Measurements from ENCODE around the gene DPH1.
"Not testable (repeated sequence)": the region's sequence is repeated elsewhere in the genome, so short reads cannot be mapped to it uniquely, and the experiment has no call there.

DPH1 gene

DNA sequence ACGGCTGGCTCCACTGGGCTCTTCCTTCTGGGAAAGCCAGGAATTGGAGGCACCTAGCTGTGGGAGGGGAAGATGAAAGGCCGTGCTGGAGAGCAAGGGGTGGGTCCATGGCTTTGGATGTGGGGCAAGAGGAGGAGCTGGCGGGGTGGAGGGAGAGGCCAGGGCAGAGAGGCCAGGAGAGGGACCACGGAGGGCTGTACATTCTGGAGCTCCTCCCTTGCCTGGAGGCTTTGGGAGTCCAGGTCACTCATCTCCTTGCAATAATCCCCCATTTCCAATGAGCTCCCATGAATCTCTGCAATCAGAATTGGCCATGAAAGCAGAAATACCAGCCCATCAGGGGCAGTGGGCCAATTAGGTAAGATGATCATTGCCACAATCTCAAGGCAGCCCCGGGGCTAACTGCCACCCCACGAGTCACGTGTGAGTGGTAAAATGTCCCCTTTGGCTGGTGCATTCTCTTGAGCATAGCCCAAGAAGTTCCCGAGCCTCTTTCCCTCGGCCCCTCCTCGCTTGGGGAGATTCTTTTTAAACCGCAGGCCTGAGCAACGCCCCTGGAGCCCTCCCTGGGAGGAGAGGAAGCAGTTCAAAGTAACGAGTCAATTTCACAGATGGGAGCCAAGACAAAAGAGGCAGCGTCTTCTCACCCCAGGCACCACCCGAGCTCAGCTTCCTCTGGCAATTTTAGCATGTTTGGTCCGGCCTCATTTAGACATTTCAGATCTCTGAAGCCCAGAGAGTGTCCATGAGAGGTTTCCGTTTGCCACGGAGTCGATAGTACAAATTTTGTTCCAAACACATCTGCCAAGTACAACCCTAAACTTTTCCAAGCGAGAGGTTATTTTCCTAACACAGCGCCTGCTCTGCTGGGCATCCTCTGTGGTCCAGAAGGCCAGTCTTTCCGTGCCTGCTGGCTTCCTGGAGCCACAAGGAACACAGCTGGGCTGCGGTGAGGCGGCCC lies 18.3 kb upstream of the DPH1 start:
- no peak for DNase-seq (ENCODE audit: insufficient read length)
- TF ChIP-seq POLR2AphosphoS5 (IDR thresholded peaks at IDR 0.05; ENCODE audit: low read depth, low read length) (no peak), TAF1 (IDR thresholded peaks at IDR 0.05; ENCODE audit: borderline replicate concordance, low read depth, low read length) (no peak), POLR2A (IDR thresholded peaks at IDR 0.05; ENCODE audit: low read depth, low read length) (no peak)
- no peak for FAIRE-seq

DNA sequence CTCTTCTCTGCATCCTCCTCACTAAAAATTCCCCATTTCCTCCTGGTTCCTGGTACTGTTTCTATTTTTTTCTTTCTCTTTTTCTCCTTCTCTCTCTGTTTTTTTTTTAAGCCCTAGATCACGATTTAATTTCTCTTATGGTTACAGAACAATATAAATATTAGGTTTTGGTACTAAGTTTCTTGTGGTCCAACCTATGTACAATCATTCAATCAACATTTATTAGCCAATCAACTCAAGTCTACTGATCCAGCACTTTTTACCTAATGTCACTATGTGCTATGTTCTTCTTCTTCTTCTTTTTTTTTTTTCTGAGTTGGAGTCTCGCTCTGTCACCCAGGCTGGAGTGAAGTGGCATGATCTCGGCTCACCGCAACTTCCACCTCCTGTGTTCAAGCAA lies 17.5 kb upstream of the DPH1 start:
- FAIRE-seq, result no peak
- TF ChIP-seq POLR2AphosphoS5 (IDR thresholded peaks at IDR 0.05; ENCODE audit: low read depth, low read length), result no peak
- TF ChIP-seq POLR2A (IDR thresholded peaks at IDR 0.05; ENCODE audit: low read depth, low read length), result no peak
- TF ChIP-seq TAF1 (IDR thresholded peaks at IDR 0.05; ENCODE audit: borderline replicate concordance, low read depth, low read length), result no peak

DNA sequence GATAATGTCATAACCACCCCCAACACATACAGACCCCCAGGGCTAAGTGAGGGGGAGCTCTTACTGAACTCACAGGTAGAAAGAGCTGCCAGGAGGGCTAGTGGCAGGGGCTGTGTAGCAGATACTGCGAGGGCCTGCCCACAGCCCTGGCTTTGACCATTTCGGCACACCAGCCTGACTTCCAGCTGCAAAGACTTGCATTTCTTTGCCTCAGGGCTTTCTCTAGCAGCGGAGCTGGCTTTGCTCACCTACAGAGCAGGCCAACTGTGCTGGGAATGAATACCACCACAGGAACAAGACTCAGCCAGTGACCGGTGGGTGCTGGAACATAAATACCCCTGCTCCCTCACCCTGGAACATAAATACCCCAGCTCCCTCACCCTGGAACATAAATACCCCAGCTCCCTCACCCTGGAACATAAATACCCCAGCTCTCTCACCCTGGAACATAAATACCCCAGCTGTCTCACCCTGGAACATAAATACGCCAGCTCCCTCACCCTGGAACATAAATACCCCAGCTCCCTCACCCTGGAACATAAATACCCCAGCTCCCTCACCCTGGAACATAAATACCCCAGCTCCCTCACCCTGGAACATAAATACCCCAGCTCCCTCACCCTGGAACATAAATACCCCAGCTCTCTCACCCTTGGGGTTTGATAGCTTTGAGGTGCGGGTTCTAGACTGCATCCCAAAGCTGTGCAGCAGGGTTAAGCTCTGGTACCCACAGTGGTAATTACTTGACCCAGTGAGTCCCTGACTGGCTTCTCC lies 16.5 kb upstream of the DPH1 start:
- FAIRE-seq; DNase-seq (ENCODE audit: insufficient read length): not testable (repeated sequence)

More for the DNA sequence above, 17.5 kb upstream of the DPH1 start:
- no peak for DNase-seq (ENCODE audit: insufficient read length)

DNA sequence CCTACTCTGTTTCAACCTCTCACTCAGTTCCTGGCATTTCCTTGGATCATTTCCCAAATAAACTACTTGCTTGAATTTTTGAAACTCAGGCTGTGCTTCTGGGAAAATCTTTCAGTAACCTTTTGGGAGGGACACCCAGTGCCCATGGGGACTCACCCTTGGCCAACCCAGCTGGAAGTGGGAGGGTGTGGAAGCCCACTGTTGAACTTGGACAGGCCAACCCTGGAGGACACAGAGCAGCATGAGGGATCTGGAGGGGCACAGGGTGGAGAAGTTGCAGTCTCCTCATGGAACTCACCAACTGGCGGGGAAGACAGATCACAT lies 16.0 kb upstream of the DPH1 start:
- FAIRE-seq (no peak), DNase-seq (ENCODE audit: insufficient read length) (no peak)
- TF ChIP-seq POLR2A (IDR thresholded peaks at IDR 0.05; ENCODE audit: low read depth, low read length) (no peak), TAF1 (IDR thresholded peaks at IDR 0.05; ENCODE audit: borderline replicate concordance, low read depth, low read length) (no peak)

DNA sequence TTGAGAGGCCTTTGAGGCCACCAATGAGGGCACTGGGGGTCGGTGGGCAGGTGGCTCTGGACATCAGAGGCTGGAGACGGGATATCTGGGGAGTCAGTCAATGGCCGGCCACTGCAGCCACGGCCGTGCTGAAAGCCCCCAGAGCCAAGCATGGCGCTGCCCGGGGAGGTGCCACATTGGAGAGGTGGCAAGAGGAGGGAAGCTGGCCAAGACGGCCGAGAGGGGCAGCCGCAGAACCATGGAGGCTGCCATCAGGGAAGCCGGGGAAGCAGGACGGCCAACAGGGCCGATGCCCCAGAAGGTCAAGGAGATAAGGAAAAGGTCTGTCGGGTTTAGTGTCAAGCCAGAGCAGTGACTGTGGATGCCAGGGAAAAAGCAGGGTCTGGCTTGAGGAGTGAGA lies 14.6 kb upstream of the DPH1 start:
- FAIRE-seq, result no peak
- TF ChIP-seq TAF1 (IDR thresholded peaks at IDR 0.05; ENCODE audit: borderline replicate concordance, low read depth, low read length), result no peak
- no peak for TF ChIP-seq POLR2A (IDR thresholded peaks at IDR 0.05; ENCODE audit: low read depth, low read length)
- no peak for TF ChIP-seq POLR2AphosphoS5 (IDR thresholded peaks at IDR 0.05; ENCODE audit: low read depth, low read length)
- no peak for DNase-seq (ENCODE audit: insufficient read length)

DNA sequence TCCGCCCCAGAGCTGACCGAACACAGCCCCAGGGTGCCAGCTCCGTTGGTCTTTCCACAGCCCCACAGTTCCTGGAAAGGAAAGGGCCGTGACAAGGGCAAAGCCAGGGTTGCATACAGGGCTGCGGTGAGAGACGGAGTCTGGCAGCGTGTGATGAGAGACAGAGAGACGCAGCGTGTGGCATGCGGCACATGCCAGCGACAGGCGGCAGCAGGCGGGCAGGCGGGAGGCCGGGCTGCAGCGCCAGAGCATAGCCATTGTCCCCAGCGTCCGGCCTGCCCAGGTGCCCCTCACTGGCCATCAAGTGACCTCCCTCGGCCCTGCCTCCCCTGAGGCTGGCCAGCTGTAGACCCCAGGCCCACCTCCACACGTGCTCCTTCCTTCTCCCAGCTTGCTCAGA lies 13.5 kb upstream of the DPH1 start:
- DNase-seq (ENCODE audit: insufficient read length) (no peak), FAIRE-seq (no peak)

DNA sequence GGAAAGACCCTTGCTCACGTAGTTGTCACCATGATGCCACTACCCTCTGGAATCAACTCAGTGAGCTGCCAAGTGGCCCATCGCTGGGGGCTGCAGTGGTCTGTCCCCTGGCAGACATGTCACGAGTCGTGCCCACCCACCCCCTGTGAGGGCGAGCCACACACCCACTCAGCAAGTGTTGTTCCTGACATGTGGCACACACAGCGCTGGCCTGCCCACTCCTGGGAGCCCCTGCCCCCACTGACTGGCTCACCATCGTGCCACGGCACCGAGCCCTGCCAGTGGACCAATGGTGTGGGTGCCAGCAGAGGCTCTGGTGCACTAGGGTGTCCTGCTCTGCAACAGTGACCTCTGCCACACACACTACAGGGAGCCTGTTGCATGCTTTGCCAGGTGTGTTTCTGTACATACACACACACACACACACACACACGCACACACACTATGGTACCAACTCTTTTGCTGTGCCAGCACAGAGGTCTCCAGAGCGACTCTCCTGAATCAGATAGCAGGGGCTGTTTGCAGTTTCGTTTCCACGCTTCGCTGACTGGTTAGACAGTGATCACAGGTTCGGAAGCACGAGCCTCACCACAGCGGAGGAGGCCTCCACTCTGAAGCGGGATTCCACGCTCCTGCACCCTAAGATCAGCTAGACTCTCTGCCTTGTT lies 12.5 kb upstream of the DPH1 start:
- DNase-seq (ENCODE audit: insufficient read length) (no peak), FAIRE-seq (no peak)
- no peak for TF ChIP-seq POLR2A (IDR thresholded peaks at IDR 0.05; ENCODE audit: low read depth, low read length)
- no peak for TF ChIP-seq POLR2AphosphoS5 (IDR thresholded peaks at IDR 0.05; ENCODE audit: low read depth, low read length)
- no peak for TF ChIP-seq TAF1 (IDR thresholded peaks at IDR 0.05; ENCODE audit: borderline replicate concordance, low read depth, low read length)

More for the DNA sequence above, 13.5 kb upstream of the DPH1 start:
- TF ChIP-seq TAF1 (IDR thresholded peaks at IDR 0.05; ENCODE audit: borderline replicate concordance, low read depth, low read length), result no peak
- no peak for TF ChIP-seq POLR2AphosphoS5 (IDR thresholded peaks at IDR 0.05; ENCODE audit: low read depth, low read length)
- no peak for TF ChIP-seq POLR2A (IDR thresholded peaks at IDR 0.05; ENCODE audit: low read depth, low read length)

DNA sequence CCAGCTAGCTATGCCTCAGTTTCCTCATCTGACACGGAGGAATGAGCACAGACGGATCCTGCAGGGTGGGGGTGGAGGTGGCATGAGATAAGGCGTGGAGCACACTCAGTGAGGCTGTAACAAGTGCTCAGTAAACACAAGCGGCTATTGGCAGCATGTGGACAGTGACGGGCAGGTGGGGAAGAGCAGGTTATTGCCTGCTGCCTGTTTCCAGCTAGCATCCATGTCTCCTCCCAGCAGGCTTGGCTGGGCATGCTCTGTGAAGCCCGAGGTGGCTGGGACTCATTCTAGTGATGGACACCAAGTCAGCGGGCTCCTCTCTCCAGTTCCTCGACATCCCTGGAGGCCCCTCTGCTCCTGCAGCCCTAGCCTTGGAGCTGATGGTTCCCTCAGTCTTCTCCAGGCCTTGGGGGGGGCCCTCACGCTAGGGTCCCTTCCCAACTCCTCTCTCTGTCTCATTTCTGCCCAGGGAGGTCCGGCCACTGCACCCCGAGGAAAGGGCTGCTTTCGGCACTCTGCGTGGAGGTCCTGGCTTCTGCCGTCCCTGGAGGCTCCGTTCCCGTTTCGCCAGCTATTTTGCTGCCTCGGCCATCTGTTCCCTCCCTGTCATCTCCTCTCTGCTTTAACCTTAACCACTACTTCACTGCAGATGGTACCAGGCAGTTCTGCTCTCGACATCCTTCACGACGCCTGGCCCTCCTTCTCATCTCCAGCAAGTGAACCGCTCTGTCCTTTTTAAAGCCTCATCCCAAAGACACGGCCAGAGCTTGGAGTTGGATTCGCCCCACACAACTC lies 11.0 kb upstream of the DPH1 start:
- no peak for DNase-seq (ENCODE audit: insufficient read length)

DNA sequence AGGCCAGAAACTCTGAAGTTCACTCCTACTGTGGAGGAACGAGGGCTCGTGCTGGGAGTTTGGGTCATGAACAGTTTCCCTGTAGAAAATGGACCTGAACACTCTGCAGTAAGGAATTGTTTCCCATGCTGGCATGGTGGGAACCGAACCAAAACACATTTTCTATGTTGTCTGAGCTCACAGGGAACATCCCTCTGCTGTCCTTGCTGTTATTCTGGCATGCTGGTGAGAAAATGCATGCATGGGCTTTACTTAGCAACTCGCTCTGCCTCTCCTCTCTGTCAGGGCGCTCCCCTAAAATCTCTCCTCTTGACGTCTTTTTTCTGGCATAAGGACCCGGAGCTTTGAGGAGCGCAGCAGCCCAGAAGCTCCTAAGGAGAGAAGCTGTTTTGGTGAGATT lies 10.2 kb upstream of the DPH1 start:
- FAIRE-seq (no peak), DNase-seq (ENCODE audit: insufficient read length) (no peak)
- TF ChIP-seq TAF1 (IDR thresholded peaks at IDR 0.05; ENCODE audit: borderline replicate concordance, low read depth, low read length) (no peak), POLR2A (IDR thresholded peaks at IDR 0.05; ENCODE audit: low read depth, low read length) (no peak), POLR2AphosphoS5 (IDR thresholded peaks at IDR 0.05; ENCODE audit: low read depth, low read length) (no peak)

More for the DNA sequence above, 11.0 kb upstream of the DPH1 start:
- FAIRE-seq, result no peak
- TF ChIP-seq POLR2AphosphoS5 (IDR thresholded peaks at IDR 0.05; ENCODE audit: low read depth, low read length) (no peak), TAF1 (IDR thresholded peaks at IDR 0.05; ENCODE audit: borderline replicate concordance, low read depth, low read length) (no peak), POLR2A (IDR thresholded peaks at IDR 0.05; ENCODE audit: low read depth, low read length) (no peak)

DNA sequence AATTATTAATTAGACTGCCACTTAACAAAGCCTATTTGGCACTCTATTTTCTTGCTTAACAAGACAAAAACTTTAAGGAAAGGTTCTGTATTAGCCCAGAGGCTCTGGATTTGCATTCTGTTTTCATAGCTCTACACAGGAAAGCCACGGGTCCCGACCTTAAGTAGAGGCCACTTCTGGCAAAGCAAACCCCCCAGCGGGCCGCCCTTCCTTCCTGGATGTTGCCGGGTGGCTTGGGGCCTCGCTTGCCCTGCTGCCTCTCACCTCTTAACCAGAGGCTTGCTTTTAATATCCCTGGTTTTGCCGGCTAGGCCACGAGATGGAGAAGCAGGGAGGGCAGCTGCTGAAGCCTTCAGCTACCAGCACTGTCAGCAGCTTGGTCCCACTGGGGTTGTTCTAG lies 9.2 kb upstream of the DPH1 start:
- DNase-seq (ENCODE audit: insufficient read length), result no peak
- TF ChIP-seq POLR2A (IDR thresholded peaks at IDR 0.05; ENCODE audit: low read depth, low read length), result no peak
- no peak for TF ChIP-seq POLR2AphosphoS5 (IDR thresholded peaks at IDR 0.05; ENCODE audit: low read depth, low read length)
- no peak for TF ChIP-seq TAF1 (IDR thresholded peaks at IDR 0.05; ENCODE audit: borderline replicate concordance, low read depth, low read length)
- no peak for FAIRE-seq

Measured in GM12892 (cell line).